ENCODE results near the gene LRRC74B.
"Not testable (repeated sequence)": the region's sequence is repeated elsewhere in the genome, so short reads cannot be mapped to it uniquely, and the experiment has no call there.

The LRRC74B gene, protein sequence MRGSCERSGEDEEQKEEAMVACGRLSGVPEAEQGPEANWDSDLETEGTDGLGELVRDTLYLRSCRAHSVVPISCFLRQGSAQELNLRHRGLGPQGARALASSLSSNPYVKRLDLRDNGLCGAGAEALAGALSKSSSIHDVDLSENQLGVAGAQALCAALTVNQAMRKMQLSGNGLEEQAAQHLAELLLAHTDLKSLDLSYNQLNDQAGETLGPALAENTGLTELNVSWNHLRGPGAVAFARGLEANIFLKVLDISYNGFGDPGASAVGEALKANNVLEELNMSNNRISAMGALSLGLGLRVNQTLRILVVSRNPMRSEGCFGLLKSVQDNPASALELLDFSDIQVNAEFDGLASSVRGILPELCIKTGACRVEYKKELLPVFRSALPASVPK

DNA sequence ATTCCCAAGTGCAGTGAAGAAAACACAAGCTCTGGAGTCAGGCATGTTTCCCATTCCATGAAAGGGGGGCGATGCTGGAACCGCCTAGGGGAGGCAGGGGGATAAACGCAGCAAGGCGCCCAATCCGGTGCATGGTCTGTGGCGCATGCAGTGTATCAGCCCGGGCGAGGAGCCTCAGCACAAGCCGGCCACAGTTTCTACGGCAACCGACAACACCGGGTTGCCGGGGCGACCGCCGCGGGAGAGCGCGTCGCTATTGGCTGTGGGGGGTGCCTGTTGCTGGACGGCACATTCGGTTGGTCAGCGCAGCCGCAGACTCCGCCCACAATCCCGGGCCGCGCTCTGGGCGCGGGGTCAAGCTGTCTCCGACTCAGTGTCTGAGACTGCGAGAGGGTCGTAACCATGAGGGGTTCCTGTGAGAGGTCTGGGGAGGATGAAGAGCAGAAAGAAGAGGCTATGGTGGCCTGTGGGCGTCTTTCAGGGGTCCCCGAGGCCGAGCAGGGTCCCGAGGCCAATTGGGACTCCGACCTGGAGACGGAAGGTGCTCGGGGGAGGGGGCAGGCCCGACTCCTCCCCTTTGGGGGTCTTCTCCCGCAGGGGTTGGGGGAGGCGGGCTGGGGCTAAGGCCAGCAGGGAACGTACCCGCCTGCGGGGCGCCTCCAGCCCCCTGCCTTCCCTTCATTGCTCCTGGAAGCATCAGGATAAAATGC lies at the start of gene LRRC74B:
TSS of gene LRRC74B (plus strand) at position 362 of the 710 bp plus-strand sequence. CDS start at position 403, 41 bp downstream.
- peak; percentile 66 to 92 for DNase-seq

DNA sequence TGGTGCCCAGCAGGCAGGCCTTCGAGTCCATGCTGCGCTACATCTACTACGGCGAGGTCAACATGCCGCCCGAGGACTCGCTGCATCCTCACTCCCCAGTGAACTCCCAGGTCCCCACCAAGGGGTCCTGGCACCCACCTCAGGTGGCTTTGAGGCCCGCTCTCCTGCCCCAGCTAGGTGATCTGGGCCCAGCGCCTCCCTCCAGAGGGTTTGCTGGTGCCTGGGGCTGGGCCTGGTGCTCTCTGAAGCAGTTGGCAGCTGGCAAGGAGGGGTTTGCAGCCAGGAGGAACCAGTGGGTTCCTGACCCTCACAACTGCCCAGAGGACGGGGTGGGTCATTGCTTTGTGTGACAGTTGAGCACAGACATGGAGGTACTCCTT lies 49.7 kb upstream of the LRRC74B start:
- no peak for DNase-seq

DNA sequence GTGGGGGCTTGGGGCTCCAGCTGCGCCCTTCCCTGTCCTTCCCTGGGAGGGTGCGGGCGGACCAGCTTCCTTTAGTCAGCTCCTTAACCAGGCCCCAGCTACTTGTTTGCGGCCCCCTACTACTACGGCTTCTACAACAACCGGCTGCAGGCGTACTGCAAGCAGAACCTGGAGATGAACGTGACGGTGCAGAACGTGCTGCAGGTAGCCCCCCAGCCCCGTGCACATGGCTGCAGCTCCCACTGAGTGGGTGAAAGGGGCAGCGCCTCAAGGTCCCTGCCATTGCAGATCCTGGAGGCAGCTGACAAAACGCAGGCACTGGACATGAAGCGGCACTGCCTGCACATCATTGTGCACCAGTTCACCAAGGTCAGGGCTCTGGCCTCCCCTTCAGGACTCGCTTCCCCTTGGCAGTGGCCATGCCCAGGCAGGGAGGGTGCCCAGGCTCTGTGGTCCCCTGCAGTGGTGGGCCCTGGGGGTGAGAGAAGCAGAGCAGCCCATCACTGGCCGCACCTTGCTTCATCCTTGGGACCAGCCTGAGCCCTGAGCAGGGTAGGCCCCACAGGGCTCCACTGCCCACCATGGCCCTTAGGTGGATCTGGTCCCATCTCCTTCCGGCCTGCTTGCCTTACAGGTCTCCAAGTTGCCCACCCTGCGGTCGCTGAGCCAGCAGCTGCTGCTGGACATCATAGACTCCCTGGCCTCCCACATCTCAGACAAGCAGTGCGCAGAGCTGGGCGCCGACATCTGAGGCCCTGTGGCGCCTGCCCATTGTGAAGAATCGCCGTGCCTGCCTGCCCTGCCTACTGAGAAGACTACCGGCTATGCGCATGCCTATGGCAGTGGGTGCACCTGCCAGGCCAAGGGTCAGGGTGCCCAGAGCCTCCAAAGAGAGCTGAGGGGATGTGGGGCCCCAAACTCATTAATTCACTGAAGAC lies 48.9 kb upstream of the LRRC74B start:
- no peak for DNase-seq

DNA sequence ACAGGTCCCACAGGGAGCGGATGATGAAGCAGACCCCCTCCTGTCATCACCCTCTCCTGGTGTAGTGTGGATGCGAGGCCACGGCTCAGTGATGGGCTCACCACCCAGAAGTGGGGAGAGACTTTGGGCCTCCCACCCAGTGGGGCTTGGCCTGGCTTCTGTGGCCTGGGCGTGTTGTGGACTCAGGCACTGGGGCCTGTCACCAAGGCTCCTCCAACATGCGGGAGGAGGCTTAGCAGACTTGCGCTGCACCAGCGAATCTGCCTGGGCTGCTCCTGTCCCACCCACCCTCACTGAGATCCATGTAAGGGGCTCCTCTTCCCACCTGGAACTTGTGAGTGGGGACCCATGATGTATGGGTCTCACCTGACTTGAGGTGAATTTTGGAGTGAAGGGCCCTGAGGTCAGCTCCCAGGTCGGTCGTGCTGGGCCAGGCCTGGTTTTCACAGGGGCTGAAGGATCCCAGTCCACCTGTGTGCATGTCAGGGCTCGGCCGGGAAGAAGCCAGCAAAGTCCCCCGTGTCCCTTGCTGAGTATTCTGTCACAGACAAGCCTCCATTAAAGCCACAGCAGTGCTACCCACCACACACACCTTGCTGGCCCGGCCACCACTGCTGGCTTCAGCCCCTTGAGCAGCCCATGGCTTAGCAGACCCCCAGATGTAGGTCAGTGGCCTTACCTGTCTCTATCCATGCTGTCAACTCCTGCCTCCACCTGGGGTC lies 48.0 kb upstream of the LRRC74B start:
- no peak for DNase-seq

DNA sequence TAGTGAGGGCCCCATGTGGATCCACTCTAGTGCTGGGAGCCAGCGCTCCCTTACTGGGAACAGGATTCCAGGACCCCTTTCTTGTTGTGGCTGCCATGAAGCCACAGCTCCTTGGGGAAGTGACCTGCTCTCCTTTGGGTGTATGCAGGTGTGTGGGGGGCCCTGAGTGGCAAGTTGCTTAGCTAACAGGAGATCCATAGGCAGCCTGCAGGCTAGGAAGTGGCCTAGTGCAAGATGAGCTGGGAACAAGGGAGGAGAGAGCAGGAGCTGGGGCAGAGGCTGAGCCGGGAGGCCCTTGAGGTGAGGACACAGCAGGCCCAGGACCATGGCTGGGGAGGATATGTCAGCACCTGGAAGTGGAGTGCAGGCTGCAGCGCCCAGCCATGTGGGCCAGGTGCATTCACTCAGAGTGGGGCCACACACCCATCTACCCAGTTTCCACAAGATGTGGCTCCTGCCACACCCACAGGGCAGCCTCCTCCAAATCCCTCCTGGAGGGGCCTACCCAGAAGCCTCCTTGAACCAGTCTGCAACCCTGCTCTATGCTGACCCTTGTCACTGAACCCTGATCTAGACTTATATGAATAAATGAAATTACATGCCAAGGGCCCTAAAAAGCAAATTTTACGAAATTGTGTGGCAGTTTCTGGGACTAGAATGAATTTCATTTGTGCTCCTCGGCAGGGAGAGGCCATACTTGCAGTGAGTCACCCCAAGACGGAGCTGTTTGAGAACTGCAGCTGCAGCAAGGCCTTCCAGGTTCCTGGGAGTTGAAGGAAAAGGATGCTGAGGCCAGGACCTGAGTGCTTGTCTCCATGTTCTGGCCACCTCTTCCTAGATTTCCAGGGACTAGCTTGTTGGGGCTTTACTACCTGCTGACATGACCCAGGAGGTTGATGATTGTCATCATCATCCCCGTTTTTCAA lies 47.1 kb upstream of the LRRC74B start:
- no peak for DNase-seq

DNA sequence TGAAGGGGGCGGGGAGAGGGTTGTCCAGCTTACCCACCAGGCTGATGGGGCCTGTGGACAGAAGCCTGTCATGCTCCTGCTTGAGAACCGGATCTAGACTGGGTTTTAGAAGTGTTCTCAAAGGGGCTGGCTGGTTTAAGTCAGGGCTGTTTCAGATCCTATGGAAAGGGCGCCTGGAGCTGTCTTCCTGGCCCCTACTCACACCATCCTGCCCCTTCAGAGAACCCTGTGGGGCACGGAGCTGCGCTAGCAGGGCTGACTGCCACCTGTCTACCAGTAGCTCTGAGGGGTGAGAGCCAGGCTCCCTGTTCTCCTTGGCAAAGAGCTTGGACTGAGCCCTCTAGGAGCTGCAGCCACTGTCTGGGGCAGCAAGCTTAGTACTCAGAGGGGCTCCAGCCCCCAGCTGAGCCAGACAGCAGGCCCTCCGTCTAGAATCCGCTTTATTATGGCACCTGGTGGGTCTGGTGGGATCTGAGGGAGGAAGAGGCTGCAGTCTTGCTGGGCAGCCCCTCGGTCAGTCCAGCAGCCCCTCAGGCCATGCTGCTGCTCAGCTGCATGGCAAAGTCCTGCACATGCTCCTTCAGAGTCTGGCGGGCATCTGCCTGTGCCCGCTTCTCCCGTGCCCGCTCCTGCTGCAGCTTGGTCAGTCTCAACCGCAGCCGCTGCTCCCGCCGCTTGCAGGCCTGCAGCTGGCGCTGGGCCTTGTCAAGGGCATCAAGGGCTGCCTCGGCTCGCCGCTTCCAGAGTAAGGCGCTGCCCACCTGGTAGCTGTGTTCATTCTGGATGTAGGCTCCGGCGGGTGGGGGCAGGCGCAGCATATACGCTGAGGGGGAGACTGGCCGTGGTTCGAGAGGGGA lies 46.2 kb upstream of the LRRC74B start:
- DNase-seq, result no peak

DNA sequence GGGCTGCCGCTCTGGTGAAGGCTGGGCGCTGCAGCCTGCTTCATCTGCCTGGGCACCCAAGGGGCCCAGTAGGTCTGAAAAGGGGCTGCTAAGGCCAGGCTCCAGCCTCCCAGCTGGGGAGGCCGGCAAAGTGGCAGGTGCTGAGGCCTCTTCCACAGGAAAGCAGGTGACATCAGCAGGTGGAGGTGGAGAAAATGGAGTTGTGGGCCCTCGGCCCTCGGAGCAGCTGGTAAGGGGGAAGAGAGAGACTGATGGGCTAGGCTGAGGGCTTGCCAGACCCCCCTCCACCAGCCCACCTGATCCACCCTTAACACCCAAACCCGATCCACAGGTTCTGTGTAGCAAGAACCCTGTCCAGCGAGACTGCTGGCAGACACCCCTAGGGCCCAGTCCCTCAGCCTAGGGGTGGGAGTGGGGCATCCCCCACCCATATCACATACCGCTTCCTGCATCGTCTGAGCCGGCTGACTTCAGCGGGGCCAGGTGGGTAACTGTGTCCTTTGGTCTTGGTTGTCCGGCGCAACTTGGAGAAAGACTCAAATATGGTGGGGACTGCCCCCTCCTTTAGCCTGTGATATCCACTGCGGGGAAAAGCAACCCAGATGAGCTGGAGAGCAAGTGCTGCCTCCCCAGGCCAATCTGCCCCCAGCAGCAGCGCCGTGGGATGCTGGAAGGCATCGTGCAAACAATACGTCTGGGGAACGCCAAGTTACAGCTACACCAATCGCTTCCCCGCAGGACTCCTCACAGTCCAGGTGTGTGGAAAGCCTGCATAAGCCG lies 45.3 kb upstream of the LRRC74B start:
- DNase-seq, result no peak

DNA sequence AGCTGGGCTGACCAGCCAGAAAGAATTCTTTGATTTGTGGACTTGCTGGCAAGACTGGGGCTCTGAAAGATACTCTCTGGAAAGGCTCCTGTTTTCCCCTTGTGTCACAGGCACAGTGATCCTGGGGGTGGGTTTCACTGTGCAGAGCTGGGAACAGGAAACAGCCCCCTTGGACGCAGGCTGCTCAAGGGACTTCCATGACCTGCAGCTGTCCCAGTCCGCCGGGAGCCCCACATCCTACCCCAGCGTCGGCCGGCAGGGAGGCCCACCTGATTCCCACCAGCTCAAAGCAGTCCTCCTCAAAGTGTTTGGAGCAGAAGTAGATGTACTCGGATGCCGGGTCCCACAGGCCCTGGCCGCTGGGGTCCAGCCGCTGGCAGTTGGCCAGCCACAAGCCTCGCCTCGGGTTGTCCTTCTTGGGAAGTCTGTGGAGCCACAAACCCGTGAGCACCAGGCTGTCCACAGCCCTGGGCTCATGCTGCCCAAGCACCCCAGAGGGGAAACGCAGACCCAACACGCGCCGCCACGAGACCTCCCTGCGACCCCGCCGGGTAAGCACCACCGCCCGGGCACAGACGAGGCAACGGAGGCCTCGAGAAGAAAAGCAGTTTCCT lies 44.7 kb upstream of the LRRC74B start:
- DNase-seq, result no peak

DNA sequence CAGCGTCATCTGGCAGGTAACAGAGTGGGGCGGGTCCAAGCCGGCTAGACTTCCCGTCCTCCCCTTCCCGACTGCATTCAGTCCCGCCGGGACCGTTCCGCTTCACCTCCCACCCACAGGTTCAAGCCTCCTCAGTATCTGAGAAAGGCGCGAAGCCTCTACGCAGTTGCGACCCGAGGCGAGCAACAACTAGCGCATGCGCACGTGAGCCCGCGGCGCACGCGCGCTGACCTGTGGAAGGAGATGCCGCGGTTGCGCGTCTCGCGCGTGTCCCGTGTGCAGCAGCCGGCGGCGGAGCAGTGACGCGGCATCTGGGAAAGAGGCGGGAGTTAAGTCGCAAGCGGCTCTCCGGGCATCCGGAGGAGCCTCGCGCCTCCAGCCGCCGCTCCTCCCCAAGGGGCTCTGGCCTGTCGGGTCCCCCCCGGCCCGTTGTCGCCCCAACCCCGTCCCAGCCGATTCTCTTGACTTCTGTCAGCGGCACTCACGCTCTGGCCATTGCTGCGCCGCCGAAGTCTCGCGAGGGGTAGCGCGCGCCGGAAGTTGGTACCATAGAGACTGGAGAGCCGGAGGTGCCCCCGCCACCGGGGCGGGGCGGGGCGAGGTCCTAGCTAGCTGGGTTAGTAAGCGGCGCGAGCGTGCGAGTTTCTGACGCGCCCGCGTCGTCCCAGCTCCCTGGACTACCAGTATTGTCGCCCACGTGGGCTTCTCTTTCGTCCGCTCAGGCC lies 44.0 kb upstream of the LRRC74B start, which contains the start of gene THAP7:
TSS of gene THAP7 (minus strand) at position 518 of the 725 bp plus-strand sequence. CDS start at position 311, 207 bp downstream.
- DNase-seq, result peak; percentile 85 to 93

DNA sequence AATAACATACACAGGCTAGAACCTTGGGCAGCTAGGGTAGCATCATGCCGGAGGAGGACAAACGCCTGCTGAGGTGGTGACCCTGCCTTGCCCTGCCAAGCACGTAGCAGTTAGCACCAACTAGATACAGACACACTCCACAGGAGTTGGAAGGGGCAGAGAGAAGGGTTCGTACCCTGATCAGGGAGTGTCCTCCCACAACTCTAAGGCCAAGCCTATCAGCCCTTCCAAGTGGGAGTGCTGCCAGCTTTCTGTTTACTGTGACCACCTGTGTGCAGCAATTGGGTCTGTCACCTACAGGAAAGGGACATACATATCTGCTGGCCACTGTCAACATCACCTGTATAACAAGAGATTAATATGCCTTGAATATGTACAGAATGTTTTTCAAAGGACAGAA lies 42.0 kb upstream of the LRRC74B start:
- DNase-seq, result no peak

DNA sequence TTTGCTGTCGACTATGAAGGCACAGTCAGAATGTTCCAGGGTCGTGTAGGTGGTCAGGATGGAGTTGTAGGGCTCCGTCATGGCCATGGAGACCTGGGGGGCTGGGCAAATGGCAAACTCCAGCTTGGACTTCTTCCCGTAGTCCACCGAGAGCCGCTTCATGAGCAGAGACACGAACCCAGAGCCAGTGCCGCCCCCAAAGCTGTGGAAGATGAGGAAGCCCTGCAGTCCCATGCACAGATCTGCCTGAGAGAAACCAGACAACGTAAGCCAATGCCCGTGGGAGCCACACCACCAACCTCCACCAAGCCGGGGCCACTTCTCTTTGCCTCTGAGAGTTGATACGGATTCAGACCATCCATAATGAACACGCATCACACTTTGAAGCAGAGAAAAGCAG lies 36.5 kb upstream of the LRRC74B start:
- DNase-seq, result not testable (repeated sequence)

DNA sequence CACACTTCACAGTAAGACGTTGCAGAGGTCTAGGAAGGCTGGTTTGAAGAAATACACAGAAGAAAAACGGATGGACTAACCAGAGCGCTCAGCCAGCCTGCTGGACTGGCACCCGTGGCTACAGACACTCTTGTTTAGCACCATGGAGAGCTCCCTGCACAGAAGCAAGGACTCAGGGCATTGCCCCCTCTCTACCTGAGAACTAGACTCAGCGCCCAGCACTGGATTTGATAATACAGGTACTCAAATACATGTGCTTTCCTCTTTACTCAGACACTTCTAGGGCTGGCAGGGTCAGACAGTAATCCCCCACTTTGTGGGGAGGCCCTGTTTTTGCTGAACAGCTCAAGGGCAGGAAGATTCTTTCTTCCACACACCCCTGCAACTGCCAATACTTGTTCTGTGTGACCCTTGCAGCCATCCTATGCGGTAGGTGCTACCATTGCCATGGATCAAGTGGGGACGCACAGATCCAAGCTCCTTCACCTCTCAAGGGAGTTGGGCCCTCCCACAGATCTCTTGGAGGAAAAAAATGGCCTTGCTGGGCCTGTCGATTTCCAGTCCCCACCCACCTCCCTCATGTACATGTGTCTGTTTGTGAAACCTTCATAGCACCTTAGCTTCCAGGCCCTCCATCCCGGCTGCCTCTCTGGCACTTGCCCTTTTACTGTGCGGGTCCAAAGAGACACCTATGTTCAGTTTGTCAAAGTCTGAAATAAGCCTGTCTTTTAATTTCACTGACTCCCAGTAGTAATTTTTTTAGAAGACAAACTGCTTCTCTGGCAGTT lies 35.9 kb upstream of the LRRC74B start:
- DNase-seq, result no peak

DNA sequence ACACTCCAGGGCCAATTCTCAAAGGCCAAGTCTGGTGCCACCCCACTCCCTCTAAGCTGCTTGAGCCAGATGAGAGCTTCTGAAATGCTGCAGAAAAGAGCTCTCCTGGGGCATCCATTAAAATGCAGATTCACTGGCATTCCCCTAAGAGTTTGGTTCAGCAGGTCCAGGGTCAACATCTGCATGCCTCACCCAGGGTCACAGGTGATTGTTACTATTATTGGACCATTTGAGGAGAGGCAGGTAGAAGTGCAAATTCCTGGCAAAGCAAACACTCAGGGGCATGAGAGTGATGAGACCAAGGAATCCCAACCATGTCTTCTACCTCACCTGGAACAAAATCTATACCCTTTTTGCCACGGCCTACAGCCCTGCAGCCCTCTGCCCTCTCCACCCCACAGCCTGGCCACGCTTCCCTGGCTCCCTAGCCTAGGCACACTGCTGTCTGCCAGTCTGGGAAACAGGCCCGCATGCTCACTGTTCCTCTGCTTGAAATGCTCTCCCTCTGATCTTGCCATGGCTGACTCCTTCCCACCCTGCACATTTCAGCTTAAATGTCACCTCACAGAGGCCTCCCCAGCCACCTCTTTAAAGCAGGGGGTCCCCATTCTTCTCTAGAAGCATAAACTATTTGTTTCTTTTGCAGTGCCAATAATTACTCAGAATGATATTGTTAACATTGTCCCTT lies 35.2 kb upstream of the LRRC74B start:
- DNase-seq, result no peak

DNA sequence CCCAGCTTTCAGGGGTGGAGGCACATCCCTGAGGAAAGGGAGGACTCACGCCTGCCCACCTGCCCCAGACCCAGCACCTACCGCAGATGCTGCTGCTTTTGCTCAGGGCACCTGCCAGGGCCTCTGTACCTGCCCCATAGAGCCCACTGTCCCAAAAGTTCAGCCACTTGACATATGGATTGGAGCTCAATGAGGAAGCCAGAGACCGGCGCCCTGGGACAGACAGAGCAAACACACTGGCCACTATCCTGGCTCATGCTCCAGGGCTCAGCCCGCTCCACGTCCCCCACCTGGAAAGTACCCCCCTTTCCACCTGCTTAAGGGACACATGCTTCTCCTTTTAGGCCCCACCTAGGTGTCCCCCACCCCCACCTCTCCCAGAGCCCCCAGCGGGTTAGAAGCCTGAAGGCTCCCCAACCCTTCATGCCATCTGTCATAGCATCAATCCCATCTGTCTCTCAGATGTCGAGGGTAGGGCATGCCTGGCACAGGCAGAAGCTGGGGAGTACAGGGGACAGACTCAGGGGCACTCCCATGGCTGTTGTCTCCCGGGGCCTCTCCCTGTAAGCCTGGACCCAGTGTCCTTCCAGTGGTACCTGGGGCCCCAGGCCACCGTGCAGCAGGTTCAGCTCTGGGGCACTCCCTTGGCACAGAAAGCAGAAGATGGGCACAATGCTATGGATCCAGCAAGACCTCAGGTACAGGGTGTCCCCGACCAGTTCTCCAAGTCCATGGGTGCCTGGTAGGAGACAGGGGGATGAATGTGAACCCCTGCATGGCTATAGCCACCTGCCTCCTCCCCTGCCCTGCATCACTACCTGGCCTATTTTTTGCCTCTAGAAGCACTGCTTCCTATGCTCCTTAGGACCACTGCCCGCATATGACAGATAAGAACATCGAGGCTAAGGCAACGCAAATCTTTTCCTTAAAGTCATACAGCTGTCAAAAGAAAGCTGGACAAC lies 33.0 kb upstream of the LRRC74B start:
- DNase-seq, result no peak

DNA sequence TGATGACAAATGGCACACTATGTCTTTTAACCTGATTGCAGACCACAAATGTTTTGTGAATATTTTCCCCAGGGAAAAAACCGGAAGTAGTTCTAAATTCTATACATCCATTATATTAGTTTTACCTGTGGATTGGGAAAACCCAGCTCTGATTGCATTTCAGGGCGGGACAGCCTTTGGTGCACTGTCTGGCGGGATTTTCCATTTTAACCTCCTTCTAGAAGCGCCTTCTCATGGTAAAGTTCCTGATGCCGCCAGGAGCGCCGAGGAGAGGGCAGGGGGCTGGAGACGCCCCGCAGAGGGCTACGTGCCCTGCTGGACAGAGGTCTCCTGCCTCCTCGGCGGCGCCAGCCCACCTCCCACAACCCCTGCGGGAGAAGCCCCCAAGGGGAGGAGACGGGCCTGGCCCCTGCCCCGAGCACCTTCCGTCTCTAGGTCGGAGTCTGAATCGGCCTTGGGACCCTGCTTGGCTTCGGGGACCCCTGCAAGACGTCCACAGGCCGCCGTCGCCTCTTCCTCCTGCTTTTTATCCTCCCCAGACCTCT lies 32.0 kb upstream of the LRRC74B start:
- DNase-seq, result no peak
